ENCODE measurements around the gene RPA4. TPM values are rescaled to one million over a fixed set of nuclear protein-coding genes. Genes with fewer than 3 reads are reported as not detected.

RPA4 gene
- total RNA-seq, 1 experiment from 2014 or later, result 0.49 TPM

- no peak overlapping the region for H3K4me3 ChIP-seq
- H3K27me3 ChIP-seq, result no peaks in the 10 kb centered on the region
- no peaks in the 10 kb centered on the region for H3K36me3 ChIP-seq
- no peak for DNase-seq
- no peaks in the 10 kb centered on the region for H3K9me3 ChIP-seq
These were observed 36.0 kb downstream of the RPA4 start for GRCh38 chrX:96919672-96920071.

GRCh38 chrX:96924581-96924980 is 40.9 kb downstream of the RPA4 start:
- Histone ChIP-seq H3K9me3 (no peaks in the 10 kb centered on the region), H3K27me3 (no peaks in the 10 kb centered on the region), H3K36me3 (no peaks in the 10 kb centered on the region), H3K4me3 (no peak overlapping the region)
- no peak for DNase-seq

GRCh38 chrX:96929036-96929435 is 45.3 kb downstream of the RPA4 start:
- H3K27me3 ChIP-seq, result no peaks in the 10 kb centered on the region
- no peak overlapping the region for H3K4me3 ChIP-seq
- no peaks in the 10 kb centered on the region for H3K9me3 ChIP-seq
- no peak for DNase-seq
- H3K36me3 ChIP-seq, result no peaks in the 10 kb centered on the region

Other genes starting within 250 kb of the RPA4 start
- 8.4 and 10.5 TPM in 2 replicates for gene DIAPH2, start 199.1 kb upstream of the RPA4 start, total RNA-seq (2014; rRNA removed; shearing (Covaris generic); ENCODE audit: low replicate concordance)

Data from MG63 (cell line).